HCT116 (cell line): ENCODE measurements around the gene NAT16. TPM values are rescaled to one million over a fixed set of nuclear protein-coding genes. Genes with fewer than 3 reads are reported as not detected.
"Not testable (repeated sequence)": the region's sequence is repeated elsewhere in the genome, so short reads cannot be mapped to it uniquely, and the experiment has no call there.

Experiments
- ATAC-seq: fragments of 200-7000 bp; cut with Tn5 transposase; 2 replicates; pipeline ENCODE4 v1.9.1; 2020; ENCODE audit warnings: mild to moderate bottlenecking, moderate library complexity
- BruUV-seq: library from RNA; stranded (reverse); fragments of 400-500 nt; replicated peaks from 2 replicates; lab custom pipeline; 2021; lab: Mats Ljungman, UMichigan
- CTCF ChIA-PET: fragments of 300-600 bp; sonication (Branson Sonifier 250); formaldehyde crosslinking; loops from one replicate; lab custom pipeline; 2021; ENCODE audit warnings: antibody characterized with exemption; lab: Charles Lee
- POLR2A ChIA-PET: fragments of 300-600, 350-600 bp; sonication (Branson Sonifier 250); formaldehyde crosslinking; loops from one replicate; lab custom pipeline; 2021; ENCODE audit warnings: antibody characterized with exemption; lab: Charles Lee
- RAD21 ChIA-PET, 2 experiments: fragments of 300-600 bp; sonication (Branson Sonifier 250); formaldehyde crosslinking; loops; one replicate each; lab custom pipeline; 2023; ENCODE audit warnings: low total read pairs in 2 of 2; ENCODE audit not compliant: uncharacterized antibody in 2 of 2, unreplicated experiment in 2 of 2, low non-redundant PET in 1 of 2; lab: Charles Lee
- DNase-seq: peaks from one replicate; pipeline ENCODE4 v3.0.0-alpha.2; 2010; ENCODE audit warnings: low read depth, low spot score
- H2AFZ ChIP-seq: fragments of 200-600 bp; shearing (Covaris generic), sonication (generic); 2 replicates; pipeline ENCODE4 v1.6.1; 2017; ENCODE audit warnings: low read depth, mixed run types, mixed read lengths, antibody characterized with exemption, low read length; ENCODE audit not compliant: poor library complexity, severe bottlenecking
- H3K27ac ChIP-seq: 2 replicates; pipeline ENCODE4 v1.5.1; 2012; ENCODE audit warnings: low read depth, low read length
- H3K27me3 ChIP-seq: fragments of 200-600 bp; sonication (generic); 2 replicates; pipeline ENCODE4 v1.6.1; 2016; ENCODE audit warnings: mixed run types, low read length, mixed read lengths; ENCODE audit not compliant: insufficient read depth
- H3K36me3 ChIP-seq, 2 experiments: fragments of 200-500 bp in 1 of 2; fragments of 200-600 bp in 1 of 2; sonication (Bioruptor generic) in 1 of 2; sonication (generic) in 1 of 2; 2 replicates each; pipeline versions ENCODE4 v1.5.1 to v1.6.1; 2014 to 2016; ENCODE audit warnings: low read length in 2 of 2, inconsistent platforms in 1 of 2, mixed read lengths in 1 of 2, mixed run types in 1 of 2; ENCODE audit not compliant: insufficient read depth in 2 of 2, control insufficient read depth in 1 of 2
- H3K4me1 ChIP-seq, 2 experiments: fragments of 200-600 bp in 1 of 2; sonication (generic) in 1 of 2; 2 replicates each; pipeline versions ENCODE4 v1.5.1 to v1.6.1; 2012 to 2017; ENCODE audit warnings: low read length in 2 of 2, inconsistent platforms in 1 of 2, mild to moderate bottlenecking in 1 of 2, mixed read lengths in 1 of 2, mixed run types in 1 of 2, moderate library complexity in 1 of 2; ENCODE audit not compliant: insufficient read depth in 2 of 2, control insufficient read depth in 1 of 2
- H3K4me2 ChIP-seq: fragments of 200-600 bp; sonication (generic); 2 replicates; pipeline ENCODE4 v1.6.1; 2017; ENCODE audit warnings: mixed run types, low read length, mixed read lengths
- H3K4me3 ChIP-seq, 2 experiments: fragments of 200-600 bp in 1 of 2; sonication (generic) in 1 of 2; replicated peaks in 1 of 2; 2 replicates each; pipeline ENCODE4 v1.5.1; 2011 to 2016; ENCODE audit warnings: low read length in 2 of 2, control low read depth in 1 of 2, low read depth in 1 of 2, mild to moderate bottlenecking in 1 of 2, mixed read lengths in 1 of 2, mixed run types in 1 of 2
- H3K79me2 ChIP-seq: fragments of 200-600 bp; sonication (generic); 2 replicates; pipeline ENCODE4 v1.6.1; 2017; ENCODE audit warnings: mild to moderate bottlenecking, mixed run types, low read length, moderate library complexity, mixed read lengths; ENCODE audit not compliant: insufficient read depth
- H3K9ac ChIP-seq: fragments of 200-600 bp; sonication (generic); 2 replicates; pipeline ENCODE4 v1.6.1; 2016; ENCODE audit warnings: low read length, mixed read lengths
- H3K9me2 ChIP-seq: fragments of 200-600 bp; sonication (generic), shearing (Covaris generic); 2 replicates; pipeline ENCODE4 v1.6.1; 2017; ENCODE audit warnings: mixed run types, mild to moderate bottlenecking, moderate library complexity; ENCODE audit not compliant: insufficient read depth
- H3K9me3 ChIP-seq, 2 experiments: fragments of 200-500 bp in 1 of 2; fragments of 200-600 bp in 1 of 2; sonication (Bioruptor generic) in 1 of 2; sonication (generic) in 1 of 2; 2 replicates each; pipeline ENCODE4 v1.6.1; 2014 to 2017; ENCODE audit warnings: low read length in 2 of 2, mixed read lengths in 2 of 2, inconsistent platforms in 1 of 2, low read depth in 1 of 2, mild to moderate bottlenecking in 1 of 2, mixed run types in 1 of 2, moderate library complexity in 1 of 2; ENCODE audit not compliant: control insufficient read depth in 1 of 2, insufficient read depth in 1 of 2
- H4K20me1 ChIP-seq: fragments of 200-600 bp; sonication (generic), shearing (Covaris generic); 2 replicates; pipeline ENCODE4 v1.6.1; 2017; ENCODE audit warnings: mixed run types, mild to moderate bottlenecking, moderate library complexity; ENCODE audit not compliant: insufficient read depth
- CBX3 ChIP-seq: IDR thresholded peaks from 2 replicates; pipeline ENCODE4 v1.6.1; 2012; ENCODE audit warnings: low read depth
- CEBPB ChIP-seq: IDR thresholded peaks from 2 replicates; pipeline ENCODE4 v1.6.1; 2012; ENCODE audit warnings: low read depth
- EGR1 ChIP-seq: IDR thresholded peaks from 2 replicates; pipeline ENCODE4 v1.6.1; 2012; ENCODE audit warnings: low read depth
- EZH2 ChIP-seq: fragments of 200-600 bp; sonication (generic); IDR thresholded peaks from 2 replicates; pipeline ENCODE4 v1.6.1; 2017; ENCODE audit warnings: antibody characterized with exemption, mixed run types
- EZH2phosphoT487 ChIP-seq: fragments of 200-600 bp; IDR thresholded peaks from 2 replicates; pipeline ENCODE4 v1.6.1; 2018; ENCODE audit warnings: antibody characterized with exemption, borderline replicate concordance
- FOSL1 ChIP-seq: IDR thresholded peaks from 2 replicates; pipeline ENCODE4 v1.6.1; 2012; ENCODE audit warnings: low read depth
- JUND ChIP-seq: IDR thresholded peaks from 2 replicates; pipeline ENCODE4 v1.6.1; 2012
- POLR2A ChIP-seq: IDR thresholded peaks from 2 replicates; pipeline ENCODE4 v1.7.0; 2011; ENCODE audit warnings: borderline replicate concordance; ENCODE audit not compliant: insufficient read depth, insufficient read length; ENCODE audit errors: extremely low read depth
- RAD21 ChIP-seq: IDR thresholded peaks from 2 replicates; pipeline ENCODE4 v1.6.1; 2012; ENCODE audit warnings: low read depth, mild to moderate bottlenecking
- SP1 ChIP-seq: IDR thresholded peaks from 2 replicates; pipeline ENCODE4 v1.6.1; 2012; ENCODE audit warnings: low read depth
- SRF ChIP-seq: IDR thresholded peaks from 2 replicates; pipeline ENCODE4 v1.6.1; 2012; ENCODE audit warnings: low read depth
- ZNF274 ChIP-seq: fragments of 200-500 bp; sonication (Bioruptor generic); IDR thresholded peaks from 2 replicates; pipeline ENCODE4 v1.6.1; 2014; ENCODE audit warnings: mild to moderate bottlenecking, low read depth, low read length, inconsistent platforms
- intact Hi-C: fragments of 100-400 bp; cut with micrococcal nuclease; formaldehyde crosslinking; loops from 2 replicates; pipeline ENCODE4 v1.10.0; 2022
- total RNA-seq: library from RNA; stranded (reverse); gene quantifications from one replicate; pipeline ENCODE4 v1.2.1, GENCODE V29; 2021; ENCODE audit not compliant: unreplicated experiment
- TF ChIP-seq, protein P1 (sequence below): IDR thresholded peaks from 2 replicates; pipeline ENCODE4 v1.6.1; 2012
- TF ChIP-seq, protein P2 (sequence below): IDR thresholded peaks from 2 replicates; pipeline ENCODE4 v1.6.1; 2012; ENCODE audit warnings: low read depth
- TF ChIP-seq, protein P3 (sequence below), 3 experiments: fragments of 200-600 bp in 1 of 3; sonication (generic) in 1 of 3; IDR thresholded peaks in 2 of 3; conservative IDR thresholded peaks in 1 of 3; 2 replicates each; pipeline ENCODE4 v1.5.1; 2012 to 2017; ENCODE audit warnings: low read depth in 2 of 3, low read length in 2 of 3, antibody characterized with exemption in 1 of 3, borderline replicate concordance in 1 of 3, control low read depth in 1 of 3, mild to moderate bottlenecking in 1 of 3, mixed read lengths in 1 of 3, mixed run types in 1 of 3, moderate library complexity in 1 of 3; ENCODE audit not compliant: insufficient read depth in 1 of 3

The NAT16 gene
- total RNA-seq, 1 experiment from 2014 or later: 2.0 TPM

DNA sequence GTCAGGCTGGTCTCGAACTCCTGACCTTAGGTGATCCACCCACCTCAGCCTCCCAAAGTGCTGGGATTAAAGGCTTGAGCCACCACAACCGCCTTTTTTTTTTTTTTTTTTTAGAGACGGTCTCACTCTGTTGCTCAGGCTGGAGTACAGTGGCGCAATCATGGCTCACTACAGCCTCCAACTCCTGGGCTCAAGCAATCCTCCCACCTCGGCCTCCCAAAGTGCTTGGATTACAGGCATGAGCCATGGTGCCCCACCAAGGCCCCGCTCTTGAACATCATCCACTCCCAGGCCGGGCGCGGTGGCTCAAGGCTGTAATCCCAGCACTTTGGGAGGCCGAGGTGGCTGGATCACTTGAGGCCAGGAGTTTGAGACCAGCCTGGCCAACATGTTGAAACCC is 19.4 kb upstream of the NAT16 start:
- H3K4me1 ChIP-seq, H3K9me3 ChIP-seq, H3K4me3 ChIP-seq, ATAC-seq, H3K9me2 ChIP-seq, H2AFZ ChIP-seq, H3K36me3 ChIP-seq, DNase-seq, BruUV-seq, H4K20me1 ChIP-seq, H3K9ac ChIP-seq, POLR2A ChIA-PET, H3K4me2 ChIP-seq, CTCF ChIA-PET, H3K27me3 ChIP-seq, H3K79me2 ChIP-seq, RAD21 ChIA-PET, H3K27ac ChIP-seq: not testable (repeated sequence)
- intact Hi-C loops: loop anchor here (10.0 kb wide), 1 partner anchor 235 kb away; the partner anchor contains the start of gene MUC12

DNA sequence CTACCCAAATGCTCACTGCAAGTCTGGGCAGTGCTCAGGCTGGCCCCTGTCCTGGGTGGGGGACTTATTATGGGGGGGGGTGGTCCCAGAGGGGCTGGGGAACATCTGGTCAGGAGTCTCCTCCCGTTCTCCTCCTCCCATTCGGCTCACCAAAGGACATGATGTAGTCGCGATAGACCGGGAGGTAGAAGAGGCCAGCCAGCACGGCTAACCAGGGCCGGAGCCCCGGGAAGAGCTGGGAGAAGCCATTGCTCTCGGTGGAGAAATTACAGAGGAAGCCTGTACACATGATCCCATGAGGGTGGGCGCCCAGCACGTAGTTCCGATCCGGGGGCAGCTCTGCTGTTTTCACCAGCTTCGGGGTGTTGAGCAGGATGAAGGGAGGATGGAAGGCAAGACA is 18.4 kb upstream of the NAT16 start:
- DNase-seq (no peak), ATAC-seq (no peak)
- intact Hi-C loops: loop anchor here (10.0 kb wide), 1 partner anchor 234 kb away; the partner anchor contains the start of gene MUC12
- no peaks in the 10 kb centered on the region for H3K36me3 ChIP-seq
- no peaks in the 10 kb centered on the region for H4K20me1 ChIP-seq
- ChIA-PET POLR2A (no interaction called here), CTCF (no interaction called here), RAD21 (no interaction called here)
- no peak overlapping the region for H3K4me2 ChIP-seq
- no TSS peak for BruUV-seq
- no peak overlapping the region for H3K27ac ChIP-seq
- no peak overlapping the region for H3K9ac ChIP-seq
- no peak overlapping the region for H2AFZ ChIP-seq
- H3K9me2 ChIP-seq: no peaks in the 10 kb centered on the region
- peaks cover 0 to 8% of the 10 kb centered on the region in 2 experiments; a peak in 3 of 4 replicates for H3K4me1 ChIP-seq
- no peaks in the 10 kb centered on the region for H3K27me3 ChIP-seq
- H3K79me2 ChIP-seq: no peaks in the 10 kb centered on the region
- H3K4me3 ChIP-seq: no peak overlapping the region
- H3K9me3 ChIP-seq: no peaks in the 10 kb centered on the region
- TF ChIP-seq ZNF274 (no peak), SRF (no peak), EZH2 (no peak), EGR1 (no peak), CBX3 (no peak), POLR2A (no peak), RAD21 (no peak), EZH2phosphoT487 (no peak), CEBPB (no peak), JUND (no peak), SP1 (no peak), FOSL1 (no peak)
- TF ChIP-seq, protein P1, sequence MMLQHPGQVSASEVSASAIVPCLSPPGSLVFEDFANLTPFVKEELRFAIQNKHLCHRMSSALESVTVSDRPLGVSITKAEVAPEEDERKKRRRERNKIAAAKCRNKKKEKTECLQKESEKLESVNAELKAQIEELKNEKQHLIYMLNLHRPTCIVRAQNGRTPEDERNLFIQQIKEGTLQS: no peak
- TF ChIP-seq, protein P2, sequence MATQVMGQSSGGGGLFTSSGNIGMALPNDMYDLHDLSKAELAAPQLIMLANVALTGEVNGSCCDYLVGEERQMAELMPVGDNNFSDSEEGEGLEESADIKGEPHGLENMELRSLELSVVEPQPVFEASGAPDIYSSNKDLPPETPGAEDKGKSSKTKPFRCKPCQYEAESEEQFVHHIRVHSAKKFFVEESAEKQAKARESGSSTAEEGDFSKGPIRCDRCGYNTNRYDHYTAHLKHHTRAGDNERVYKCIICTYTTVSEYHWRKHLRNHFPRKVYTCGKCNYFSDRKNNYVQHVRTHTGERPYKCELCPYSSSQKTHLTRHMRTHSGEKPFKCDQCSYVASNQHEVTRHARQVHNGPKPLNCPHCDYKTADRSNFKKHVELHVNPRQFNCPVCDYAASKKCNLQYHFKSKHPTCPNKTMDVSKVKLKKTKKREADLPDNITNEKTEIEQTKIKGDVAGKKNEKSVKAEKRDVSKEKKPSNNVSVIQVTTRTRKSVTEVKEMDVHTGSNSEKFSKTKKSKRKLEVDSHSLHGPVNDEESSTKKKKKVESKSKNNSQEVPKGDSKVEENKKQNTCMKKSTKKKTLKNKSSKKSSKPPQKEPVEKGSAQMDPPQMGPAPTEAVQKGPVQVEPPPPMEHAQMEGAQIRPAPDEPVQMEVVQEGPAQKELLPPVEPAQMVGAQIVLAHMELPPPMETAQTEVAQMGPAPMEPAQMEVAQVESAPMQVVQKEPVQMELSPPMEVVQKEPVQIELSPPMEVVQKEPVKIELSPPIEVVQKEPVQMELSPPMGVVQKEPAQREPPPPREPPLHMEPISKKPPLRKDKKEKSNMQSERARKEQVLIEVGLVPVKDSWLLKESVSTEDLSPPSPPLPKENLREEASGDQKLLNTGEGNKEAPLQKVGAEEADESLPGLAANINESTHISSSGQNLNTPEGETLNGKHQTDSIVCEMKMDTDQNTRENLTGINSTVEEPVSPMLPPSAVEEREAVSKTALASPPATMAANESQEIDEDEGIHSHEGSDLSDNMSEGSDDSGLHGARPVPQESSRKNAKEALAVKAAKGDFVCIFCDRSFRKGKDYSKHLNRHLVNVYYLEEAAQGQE: no peak
- TF ChIP-seq, protein P3, sequence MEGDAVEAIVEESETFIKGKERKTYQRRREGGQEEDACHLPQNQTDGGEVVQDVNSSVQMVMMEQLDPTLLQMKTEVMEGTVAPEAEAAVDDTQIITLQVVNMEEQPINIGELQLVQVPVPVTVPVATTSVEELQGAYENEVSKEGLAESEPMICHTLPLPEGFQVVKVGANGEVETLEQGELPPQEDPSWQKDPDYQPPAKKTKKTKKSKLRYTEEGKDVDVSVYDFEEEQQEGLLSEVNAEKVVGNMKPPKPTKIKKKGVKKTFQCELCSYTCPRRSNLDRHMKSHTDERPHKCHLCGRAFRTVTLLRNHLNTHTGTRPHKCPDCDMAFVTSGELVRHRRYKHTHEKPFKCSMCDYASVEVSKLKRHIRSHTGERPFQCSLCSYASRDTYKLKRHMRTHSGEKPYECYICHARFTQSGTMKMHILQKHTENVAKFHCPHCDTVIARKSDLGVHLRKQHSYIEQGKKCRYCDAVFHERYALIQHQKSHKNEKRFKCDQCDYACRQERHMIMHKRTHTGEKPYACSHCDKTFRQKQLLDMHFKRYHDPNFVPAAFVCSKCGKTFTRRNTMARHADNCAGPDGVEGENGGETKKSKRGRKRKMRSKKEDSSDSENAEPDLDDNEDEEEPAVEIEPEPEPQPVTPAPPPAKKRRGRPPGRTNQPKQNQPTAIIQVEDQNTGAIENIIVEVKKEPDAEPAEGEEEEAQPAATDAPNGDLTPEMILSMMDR (IDR thresholded peaks at IDR 0.05 in 2 of 3, conservative IDR thresholded peaks at IDR 0.05 in 1 of 3; ENCODE audit: borderline replicate concordance in 1 of 3, insufficient read depth in 1 of 3, low read depth in 2 of 3, low read length in 2 of 3): no peak
